ENCODE measurements around the gene ZDHHC11B.
A peak's percentile ranks its signal among the peaks of the same experiment; 100 is the strongest.
"Not testable (repeated sequence)": the region's sequence is repeated elsewhere in the genome, so short reads cannot be mapped to it uniquely, and the experiment has no call there.

ZDHHC11B gene

GRCh38 chr5:784428-785177 lies at the start of gene ZDHHC11B:
Gene ZDHHC11B (minus strand): TSS chr5:784729. CDS start chr5:766919, 17,810 bp downstream.
- DNase-seq (ENCODE audit: low read depth in 2 of 2, low spot score in 1 of 2), result peak; percentile 83 to 86

GRCh38 chr5:834013-834412 lies 49.5 kb upstream of the ZDHHC11B start:
- DNase-seq (ENCODE audit: low read depth in 2 of 2, low spot score in 1 of 2), result not testable (repeated sequence)

GRCh38 chr5:828194-828593 lies 43.7 kb upstream of the ZDHHC11B start:
- DNase-seq (ENCODE audit: low read depth in 2 of 2, low spot score in 1 of 2), result not testable (repeated sequence)

- not testable (repeated sequence) for DNase-seq (ENCODE audit: low read depth in 2 of 2, low spot score in 1 of 2)
Observed at GRCh38 chr5:825544-825943, 41.0 kb upstream of the ZDHHC11B start.

- DNase-seq (ENCODE audit: low read depth in 2 of 2, low spot score in 1 of 2), result no peak
Observed at GRCh38 chr5:821504-821903, 37.0 kb upstream of the ZDHHC11B start.

GRCh38 chr5:820245-820644 lies 35.7 kb upstream of the ZDHHC11B start:
- DNase-seq (ENCODE audit: low read depth in 2 of 2, low spot score in 1 of 2), result no peak

- no peak for DNase-seq (ENCODE audit: low read depth in 2 of 2, low spot score in 1 of 2)
Observed at GRCh38 chr5:819078-819477, 34.5 kb upstream of the ZDHHC11B start.

- DNase-seq (ENCODE audit: low read depth in 2 of 2, low spot score in 1 of 2), result no peak
Observed at GRCh38 chr5:816176-816575, 31.6 kb upstream of the ZDHHC11B start.

GRCh38 chr5:815449-815848 lies 30.9 kb upstream of the ZDHHC11B start:
- no peak for DNase-seq (ENCODE audit: low read depth in 2 of 2, low spot score in 1 of 2)

- DNase-seq (ENCODE audit: low read depth in 2 of 2, low spot score in 1 of 2), result not testable (repeated sequence)
Observed at GRCh38 chr5:813575-813974, 29.0 kb upstream of the ZDHHC11B start.

GRCh38 chr5:811384-811783 lies 26.9 kb upstream of the ZDHHC11B start:
- DNase-seq (ENCODE audit: low read depth in 2 of 2, low spot score in 1 of 2), result not testable (repeated sequence)

GRCh38 chr5:807719-808514 lies 23.4 kb upstream of the ZDHHC11B start:
- not testable (repeated sequence) for DNase-seq (ENCODE audit: low read depth in 2 of 2, low spot score in 1 of 2)

GRCh38 chr5:801472-801871 lies 16.9 kb upstream of the ZDHHC11B start:
- DNase-seq (ENCODE audit: low read depth in 2 of 2, low spot score in 1 of 2), result no peak

- DNase-seq (ENCODE audit: low read depth in 2 of 2, low spot score in 1 of 2), result not testable (repeated sequence)
Observed at GRCh38 chr5:801055-801454, 16.5 kb upstream of the ZDHHC11B start.

GRCh38 chr5:798505-799138 lies 14.1 kb upstream of the ZDHHC11B start:
- DNase-seq (ENCODE audit: low read depth in 2 of 2, low spot score in 1 of 2), result not testable (repeated sequence)

- not testable (repeated sequence) for DNase-seq (ENCODE audit: low read depth in 2 of 2, low spot score in 1 of 2)
Observed at GRCh38 chr5:797986-798385, 13.5 kb upstream of the ZDHHC11B start.

- not testable (repeated sequence) for DNase-seq (ENCODE audit: low read depth in 2 of 2, low spot score in 1 of 2)
Observed at GRCh38 chr5:795873-796272, 11.3 kb upstream of the ZDHHC11B start.

GRCh38 chr5:794948-795347 lies 10.4 kb upstream of the ZDHHC11B start:
- DNase-seq (ENCODE audit: low read depth in 2 of 2, low spot score in 1 of 2), result not testable (repeated sequence)

GRCh38 chr5:788703-789102 lies 4.2 kb upstream of the ZDHHC11B start:
- DNase-seq (ENCODE audit: low read depth in 2 of 2, low spot score in 1 of 2), result not testable (repeated sequence)

- not testable (repeated sequence) for DNase-seq (ENCODE audit: low read depth in 2 of 2, low spot score in 1 of 2)
Observed at GRCh38 chr5:787857-788233, 3.3 kb upstream of the ZDHHC11B start.

GRCh38 chr5:787224-787856 lies 2.8 kb upstream of the ZDHHC11B start:
- DNase-seq (ENCODE audit: low read depth in 2 of 2, low spot score in 1 of 2), result not testable (repeated sequence)

Data from stimulated activated CD8-positive, alpha-beta memory T cell treated with anti-CD3 and anti-CD28 coated beads, Interleukin-4, amount 100 ng/mL, for 1 hour (primary cell).